HepG2 (cell line): ENCODE measurements around the gene VSTM5. TPM values are rescaled to one million over a fixed set of nuclear protein-coding genes. Genes with fewer than 3 reads are reported as not detected.

Source experiments
- ATAC-seq: fragments of 200-7000 bp; cut with Tn5 transposase; 3 replicates; pipeline ENCODE4 v1.9.1; 2020; ENCODE audit warnings: mild to moderate bottlenecking, moderate library complexity
- BruUV-seq: library from RNA; stranded (reverse); fragments of 400-500 nt; replicated peaks from 2 replicates; lab custom pipeline; 2021; lab: Mats Ljungman, UMichigan
- CTCF ChIA-PET: fragments of 300-600 bp; formaldehyde crosslinking; extraction: SDS; loops from one replicate; lab custom pipeline; 2021; ENCODE audit warnings: low total read pairs, inconsistent platforms, low intra/inter-chr PET ratio; lab: Yijun Ruan, JAX
- POLR2A ChIA-PET: fragments of 350-600 bp; sonication (Branson Sonifier 250); formaldehyde crosslinking; loops from one replicate; lab custom pipeline; 2020; ENCODE audit warnings: antibody characterized with exemption, inconsistent platforms; lab: Yijun Ruan, JAX
- DNase-seq: peaks from one replicate; pipeline ENCODE4 v3.0.0-alpha.2; 2015; ENCODE audit warnings: low spot score
- FAIRE-seq: peaks from 3 replicates; lab custom pipeline; 2011; peaks lifted over from hg19 to GRCh38; lab: Jason Lieb, UNC
- H2AFZ ChIP-seq: one replicate; pipeline ENCODE4 v1.6.1; 2011; ENCODE audit warnings: low read length, inconsistent platforms
- H3K27ac ChIP-seq: fragments of 300-600 bp; 3 replicates; pipeline ENCODE4 v1.8.0; 2011; ENCODE audit warnings: mixed run types, mild to moderate bottlenecking, mixed read lengths, low read length, inconsistent platforms; ENCODE audit not compliant: insufficient read depth; ENCODE audit errors: extremely low read length
- H3K27me3 ChIP-seq, 2 experiments: fragments of 200-600 bp in 1 of 2; 2 replicates in 1 of 2; 3 replicates in 1 of 2; pipeline versions ENCODE4 v1.6.0 to v1.8.0; 2011; ENCODE audit warnings: low read length in 2 of 2, mild to moderate bottlenecking in 2 of 2, moderate library complexity in 2 of 2, inconsistent platforms in 1 of 2; ENCODE audit not compliant: insufficient read depth in 2 of 2, control insufficient read depth in 1 of 2
- H3K36me3 ChIP-seq, 2 experiments: fragments of 200-600 bp in 1 of 2; replicated peaks in 1 of 2; 2 replicates in 1 of 2; 3 replicates in 1 of 2; pipeline versions ENCODE4 v1.5.1 to v1.8.0; 2011; ENCODE audit warnings: low read length in 2 of 2, inconsistent platforms in 1 of 2; ENCODE audit not compliant: insufficient read depth in 2 of 2, control insufficient read depth in 1 of 2
- H3K4me1 ChIP-seq: 2 replicates; pipeline ENCODE4 v1.5.1; 2012; ENCODE audit warnings: low read length, inconsistent platforms; ENCODE audit not compliant: insufficient read depth
- H3K4me2 ChIP-seq: 2 replicates; pipeline ENCODE4 v1.6.0; 2011; ENCODE audit warnings: low read depth, low read length, inconsistent platforms
- H3K4me3 ChIP-seq, 3 experiments: fragments of 200-600 bp in 1 of 3; sonication (generic), shearing (Covaris generic) in 1 of 3; replicated peaks in 1 of 3; 2 replicates each; pipeline ENCODE4 v1.5.1; 2011 to 2016; ENCODE audit warnings: low read length in 3 of 3, inconsistent platforms in 2 of 3, low read depth in 2 of 3, mild to moderate bottlenecking in 2 of 3, control low read depth in 1 of 3, mixed read lengths in 1 of 3; ENCODE audit not compliant: insufficient read depth in 1 of 3
- H3K79me2 ChIP-seq: one replicate; pipeline ENCODE4 v1.6.1; 2011; ENCODE audit warnings: low read length, inconsistent platforms; ENCODE audit not compliant: insufficient read depth
- H3K9ac ChIP-seq: 2 replicates; pipeline ENCODE4 v1.6.0; 2011; ENCODE audit warnings: mild to moderate bottlenecking, low read depth, low read length, inconsistent platforms; ENCODE audit not compliant: insufficient read depth
- H3K9me3 ChIP-seq: 2 replicates; pipeline ENCODE4 v1.5.1; 2012; ENCODE audit warnings: mild to moderate bottlenecking, low read length
- H4K20me1 ChIP-seq: 2 replicates; pipeline ENCODE4 v1.6.0; 2011; ENCODE audit warnings: inconsistent platforms, mild to moderate bottlenecking, low read length, moderate library complexity; ENCODE audit not compliant: insufficient read depth
- ARID2 ChIP-seq: sonication (generic); formaldehyde crosslinking; IDR thresholded peaks from 2 replicates; pipeline ENCODE4 v1.8.1; 2022; ENCODE audit warnings: mild to moderate bottlenecking, missing genetic modification reagents, borderline replicate concordance
- ATF7-NPFF ChIP-seq: sonication (generic); formaldehyde crosslinking; IDR thresholded peaks from 2 replicates; pipeline ENCODE4 v1.8.1; 2023; ENCODE audit warnings: mild to moderate bottlenecking, low read depth, missing genetic modification reagents, moderate library complexity
- CBFB ChIP-seq: sonication (generic); formaldehyde crosslinking; IDR thresholded peaks from 2 replicates; pipeline ENCODE4 v1.4.0; 2020; ENCODE audit warnings: missing genetic modification reagents
- IRX3 ChIP-seq: sonication (generic); formaldehyde crosslinking; IDR thresholded peaks from 2 replicates; pipeline ENCODE4 v1.8.1; 2023; ENCODE audit warnings: mild to moderate bottlenecking, low read depth, missing genetic modification reagents, borderline replicate concordance
- JUND ChIP-seq: sonication (generic); formaldehyde crosslinking; IDR thresholded peaks from 2 replicates; pipeline ENCODE4 v1.8.0; 2022; ENCODE audit warnings: mild to moderate bottlenecking, missing genetic modification reagents
- MLLT10 ChIP-seq: sonication (generic); formaldehyde crosslinking; IDR thresholded peaks from 2 replicates; pipeline ENCODE4 v1.4.0; 2020; ENCODE audit warnings: missing genetic modification reagents
- MLX ChIP-seq: IDR thresholded peaks from 2 replicates; pipeline ENCODE4 v1.6.1; 2016
- MNT ChIP-seq: fragments of 450-650 bp; IDR thresholded peaks from 2 replicates; pipeline ENCODE4 v1.6.1; 2016
- NR2F6 ChIP-seq, 2 experiments: IDR thresholded peaks; 2 replicates each; pipeline ENCODE4 v1.6.1; 2016; ENCODE audit warnings: antibody characterized with exemption in 1 of 2, mild to moderate bottlenecking in 1 of 2
- PBX3 ChIP-seq: sonication (generic); formaldehyde crosslinking; IDR thresholded peaks from 2 replicates; pipeline ENCODE4 v1.8.1; 2023; ENCODE audit warnings: missing genetic modification reagents, inconsistent platforms, borderline replicate concordance
- SPEN ChIP-seq: sonication (generic); formaldehyde crosslinking; IDR thresholded peaks from 2 replicates; pipeline ENCODE4 v1.5.1; 2020; ENCODE audit warnings: low read depth, mild to moderate bottlenecking, missing genetic modification reagents
- TARDBP ChIP-seq: sonication (generic); formaldehyde crosslinking; IDR thresholded peaks from 2 replicates; pipeline ENCODE4 v1.8.0; 2022; ENCODE audit warnings: mild to moderate bottlenecking, missing genetic modification reagents
- TGIF2 ChIP-seq: IDR thresholded peaks from 2 replicates; pipeline ENCODE4 v1.6.1; 2016; ENCODE audit warnings: control low read depth, missing compliant biosample characterization
- ZBTB7A ChIP-seq: sonication (generic); formaldehyde crosslinking; IDR thresholded peaks from 2 replicates; pipeline ENCODE4 v1.8.0; 2022; ENCODE audit warnings: mild to moderate bottlenecking, missing genetic modification reagents
- ZBTB8A ChIP-seq: sonication (generic); formaldehyde crosslinking; IDR thresholded peaks from 2 replicates; pipeline ENCODE4 v1.4.0; 2020; ENCODE audit warnings: mild to moderate bottlenecking, low read depth, missing genetic modification reagents, borderline replicate concordance
- ZFP41 ChIP-seq: sonication (generic); formaldehyde crosslinking; IDR thresholded peaks from 2 replicates; pipeline ENCODE4 v1.4.0; 2020; ENCODE audit warnings: mild to moderate bottlenecking, missing genetic modification reagents, borderline replicate concordance
- ZNF335 ChIP-seq: sonication (generic); formaldehyde crosslinking; IDR thresholded peaks from 2 replicates; pipeline ENCODE4 v1.4.0; 2020; ENCODE audit warnings: missing genetic modification reagents
- ZNF577 ChIP-seq: sonication (generic); formaldehyde crosslinking; IDR thresholded peaks from 2 replicates; pipeline ENCODE4 v1.4.0; 2020; ENCODE audit warnings: mild to moderate bottlenecking, low read depth, missing genetic modification reagents, borderline replicate concordance
- WGBS: methylation state at CpG from one replicate; pipeline ENCODE4 v1.1.6; 2017; ENCODE audit warnings: low lambda C conversion rate; 5-methylcytosine and 5-hydroxymethylcytosine counted together
- in situ Hi-C: cut with HindIII; loops from 2 replicates; pipeline ENCODE4 v1.10.0; 2017; ENCODE audit warnings: low pct_unique_long_range_greater_than_20kb; ENCODE audit not compliant: extremely low pct_ligation_motif_present
- intact Hi-C: fragments of 100-400 bp; cut with micrococcal nuclease; formaldehyde crosslinking; loops from one replicate; pipeline ENCODE4 v1.10.0; 2022; ENCODE audit not compliant: unreplicated experiment
- polyA plus RNA-seq, 8 experiments: library from polyadenylated mRNA; depleted of rRNA in 3 of 8; stranded (reverse) in 7 of 8; unstranded in 1 of 8; fragments of >200 nt; fragmentation: Illumina TruSeq in 4 of 8; extraction: Trizol in 4 of 8; gene quantifications; 2 replicates each; pipeline versions ENCODE4 v1.2.1 to v1.2.3, GENCODE V29; 2011 to 2016; ENCODE audit warnings: low read depth in 4 of 8, missing spikeins in 1 of 8, mixed read lengths in 1 of 8; ENCODE audit not compliant: insufficient read depth in 1 of 8
- total RNA-seq, 5 experiments: library from RNA; depleted of rRNA; stranded (reverse); fragments of >200 nt; fragmentation: Illumina TruSeq; extraction: Trizol; gene quantifications; 2 replicates each; pipeline ENCODE4 v1.2.3, GENCODE V29; 2016; ENCODE audit warnings: low read depth in 1 of 5

Gene VSTM5
- total and polyA plus RNA-seq, 2 of the 13 experiments (the other 11 are each of a cell fraction or from before 2014, with no cell fraction given) = not detected

- no peak overlapping the region for H3K27ac ChIP-seq
- ChIA-PET POLR2A (interaction anchor here (1.4 kb wide), 1 partner anchor 79 kb away, joined by 3 read pairs; the partner anchor contains the start of genes C11orf54 and TAF1D), CTCF (no interaction called here)
- ATAC-seq = peak; percentile 12
- H3K4me3 ChIP-seq = no peak overlapping the region
- FAIRE-seq = no peak
- TF ChIP-seq ARID2 = no peak
- no peak for TF ChIP-seq MLLT10 (CRISPR knock-in tag)
- no peak for TF ChIP-seq MNT
- no peak for TF ChIP-seq ZFP41 (CRISPR knock-in tag)
- TF ChIP-seq JUND (CRISPR knock-in tag) = no peak
- TF ChIP-seq TGIF2 (CRISPR knock-in tag) = no peak
- TF ChIP-seq IRX3 (CRISPR knock-in tag) = no peak
- TF ChIP-seq PBX3 = no peak
- TF ChIP-seq MLX (CRISPR knock-in tag) = no peak
- TF ChIP-seq ATF7-NPFF (CRISPR knock-in tag) = no peak
- TF ChIP-seq CBFB (CRISPR knock-in tag) = no peak
- TF ChIP-seq NR2F6 (IDR thresholded peaks at IDR 0.05) = no peak
- no peak for TF ChIP-seq NR2F6 (CRISPR knock-in tag; IDR thresholded peaks at IDR 0.05)
- no peak for TF ChIP-seq ZNF577 (CRISPR knock-in tag)
- TF ChIP-seq ZNF335 (CRISPR knock-in tag) = no peak
- no peak for TF ChIP-seq ZBTB8A (CRISPR knock-in tag)
- no peak for TF ChIP-seq SPEN (CRISPR knock-in tag)
- TF ChIP-seq ZBTB7A (CRISPR knock-in tag) = no peak
- TF ChIP-seq TARDBP (CRISPR knock-in tag) = no peak
- H3K9me3 ChIP-seq = no peaks in the 10 kb centered on the region
- WGBS = 93% methylated on average over 8 of the region's 14 CpGs
- DNase-seq = no peak
- H4K20me1 ChIP-seq = no peaks in the 10 kb centered on the region
- no peak overlapping the region for H3K9ac ChIP-seq
- no peaks in the 10 kb centered on the region for H3K27me3 ChIP-seq
- intact Hi-C loops = no loop called here
- no TSS peak for BruUV-seq
- H2AFZ ChIP-seq = no peak overlapping the region
- H3K36me3 ChIP-seq = no peaks in the 10 kb centered on the region
- peaks cover 43% of the 10 kb centered on the region for H3K4me1 ChIP-seq
- no peak overlapping the region for H3K4me2 ChIP-seq
- H3K79me2 ChIP-seq = no peaks in the 10 kb centered on the region
- in situ Hi-C loops = no loop called here
Measured at GRCh38 chr11:93820847-93821246, 29.6 kb downstream of the VSTM5 start.
